HL-60 (cell line): Measurements from ENCODE around the gene DOCK1.

Experiments
- DNase-seq, 2 experiments: peaks; one replicate each; pipeline ENCODE4 v3.0.0-alpha.2; 2010 to 2020; ENCODE audit warnings: low read depth in 1 of 2, low spot score in 1 of 2
- H3K27ac ChIP-seq: fragments of 250-450 bp; sonication (Bioruptor Pico); replicated peaks from 2 replicates; pipeline ENCODE4 v1.5.1; 2020; ENCODE audit warnings: mild to moderate bottlenecking, moderate library complexity
- H3K27me3 ChIP-seq: fragments of 250-450 bp; sonication (Bioruptor Pico); 2 replicates; pipeline ENCODE4 v1.5.1; 2021; ENCODE audit warnings: mild to moderate bottlenecking, moderate library complexity; ENCODE audit not compliant: insufficient read depth, poor library complexity, severe bottlenecking
- H3K4me3 ChIP-seq: replicated peaks from 2 replicates; pipeline ENCODE4 v1.5.1; 2011; ENCODE audit warnings: mild to moderate bottlenecking, control low read depth, low read length; ENCODE audit not compliant: insufficient read depth
- CTCF ChIP-seq: IDR thresholded peaks from one replicate; pipeline ENCODE4 v1.5.1; 2011; ENCODE audit warnings: low read length, control low read depth, inconsistent platforms; ENCODE audit not compliant: insufficient read depth
- GABPA ChIP-seq: IDR thresholded peaks from 2 replicates; pipeline ENCODE4 v1.6.1; 2012; ENCODE audit warnings: low read depth
- POLR2AphosphoS5 ChIP-seq: IDR thresholded peaks from 2 replicates; pipeline ENCODE4 v1.6.1; 2012; ENCODE audit warnings: low read depth
- SPI1 ChIP-seq: IDR thresholded peaks from 2 replicates; pipeline ENCODE4 v1.6.1; 2012; ENCODE audit warnings: low read depth, mild to moderate bottlenecking, borderline replicate concordance
- TF ChIP-seq, protein P1 (sequence below): IDR thresholded peaks from 2 replicates; pipeline ENCODE4 v1.6.1; 2012; ENCODE audit warnings: low read depth; ENCODE audit not compliant: insufficient replicate concordance

The DOCK1 gene

GRCh38 chr10:127318396-127318795, 413.2 kb downstream of the DOCK1 start:
- Histone ChIP-seq H3K27me3 (no peaks in the 10 kb centered on the region), H3K27ac (no peak overlapping the region), H3K4me3 (no peak overlapping the region)
- DNase-seq = no peak
- no peak for TF ChIP-seq CTCF
- TF ChIP-seq SPI1 = no peak
- TF ChIP-seq POLR2AphosphoS5 = no peak
- TF ChIP-seq, protein P1, sequence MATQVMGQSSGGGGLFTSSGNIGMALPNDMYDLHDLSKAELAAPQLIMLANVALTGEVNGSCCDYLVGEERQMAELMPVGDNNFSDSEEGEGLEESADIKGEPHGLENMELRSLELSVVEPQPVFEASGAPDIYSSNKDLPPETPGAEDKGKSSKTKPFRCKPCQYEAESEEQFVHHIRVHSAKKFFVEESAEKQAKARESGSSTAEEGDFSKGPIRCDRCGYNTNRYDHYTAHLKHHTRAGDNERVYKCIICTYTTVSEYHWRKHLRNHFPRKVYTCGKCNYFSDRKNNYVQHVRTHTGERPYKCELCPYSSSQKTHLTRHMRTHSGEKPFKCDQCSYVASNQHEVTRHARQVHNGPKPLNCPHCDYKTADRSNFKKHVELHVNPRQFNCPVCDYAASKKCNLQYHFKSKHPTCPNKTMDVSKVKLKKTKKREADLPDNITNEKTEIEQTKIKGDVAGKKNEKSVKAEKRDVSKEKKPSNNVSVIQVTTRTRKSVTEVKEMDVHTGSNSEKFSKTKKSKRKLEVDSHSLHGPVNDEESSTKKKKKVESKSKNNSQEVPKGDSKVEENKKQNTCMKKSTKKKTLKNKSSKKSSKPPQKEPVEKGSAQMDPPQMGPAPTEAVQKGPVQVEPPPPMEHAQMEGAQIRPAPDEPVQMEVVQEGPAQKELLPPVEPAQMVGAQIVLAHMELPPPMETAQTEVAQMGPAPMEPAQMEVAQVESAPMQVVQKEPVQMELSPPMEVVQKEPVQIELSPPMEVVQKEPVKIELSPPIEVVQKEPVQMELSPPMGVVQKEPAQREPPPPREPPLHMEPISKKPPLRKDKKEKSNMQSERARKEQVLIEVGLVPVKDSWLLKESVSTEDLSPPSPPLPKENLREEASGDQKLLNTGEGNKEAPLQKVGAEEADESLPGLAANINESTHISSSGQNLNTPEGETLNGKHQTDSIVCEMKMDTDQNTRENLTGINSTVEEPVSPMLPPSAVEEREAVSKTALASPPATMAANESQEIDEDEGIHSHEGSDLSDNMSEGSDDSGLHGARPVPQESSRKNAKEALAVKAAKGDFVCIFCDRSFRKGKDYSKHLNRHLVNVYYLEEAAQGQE = no peak
- no peak for TF ChIP-seq GABPA

DNA sequence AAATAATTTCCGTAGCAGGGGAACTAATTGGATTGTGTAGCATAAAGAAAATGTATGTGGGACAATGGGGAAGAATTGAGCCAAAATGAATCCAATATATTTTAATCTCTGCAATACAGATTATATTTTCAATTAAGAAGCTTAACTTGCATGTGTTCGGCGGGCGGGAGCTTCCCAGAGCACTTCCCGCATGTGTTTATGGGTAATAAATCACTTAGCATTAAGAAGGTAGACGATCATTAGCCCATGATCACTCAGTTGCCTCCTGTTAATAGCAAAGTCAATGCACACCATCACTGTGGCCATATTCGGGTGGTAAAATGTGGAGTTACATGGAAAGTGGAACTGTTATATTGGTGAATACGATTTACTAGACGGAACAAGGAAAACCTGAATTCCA, 414.0 kb downstream of the DOCK1 start:
- Histone ChIP-seq H3K27ac (no peak overlapping the region), H3K4me3 (no peak overlapping the region), H3K27me3 (no peaks in the 10 kb centered on the region)
- DNase-seq = no peak
- TF ChIP-seq GABPA = no peak
- no peak for TF ChIP-seq POLR2AphosphoS5
- TF ChIP-seq, protein P1 = no peak
- TF ChIP-seq SPI1 = no peak
- no peak for TF ChIP-seq CTCF

- Histone ChIP-seq H3K4me3 (no peak overlapping the region), H3K27ac (no peak overlapping the region), H3K27me3 (no peaks in the 10 kb centered on the region)
- TF ChIP-seq GABPA (no peak), POLR2AphosphoS5 (no peak), SPI1 (no peak), CTCF (no peak)
- TF ChIP-seq, protein P1 = no peak
- no peak for DNase-seq
Observed at GRCh38 chr10:127319691-127320090, 414.5 kb downstream of the DOCK1 start.
